22Rv1 (cell line): ENCODE results near the gene ZNF48.

ENCODE experiments used
- ZFX ChIP-seq: fragments of 450-650 bp; IDR thresholded peaks from 2 replicates; pipeline ENCODE4 v1.6.1; 2017; ENCODE audit warnings: antibody characterized with exemption, borderline replicate concordance
- TF ChIP-seq, protein P1 (sequence below): fragments of 450-650 bp; IDR thresholded peaks from 2 replicates; pipeline ENCODE4 v1.5.1; 2017; ENCODE audit warnings: mild to moderate bottlenecking

DNA sequence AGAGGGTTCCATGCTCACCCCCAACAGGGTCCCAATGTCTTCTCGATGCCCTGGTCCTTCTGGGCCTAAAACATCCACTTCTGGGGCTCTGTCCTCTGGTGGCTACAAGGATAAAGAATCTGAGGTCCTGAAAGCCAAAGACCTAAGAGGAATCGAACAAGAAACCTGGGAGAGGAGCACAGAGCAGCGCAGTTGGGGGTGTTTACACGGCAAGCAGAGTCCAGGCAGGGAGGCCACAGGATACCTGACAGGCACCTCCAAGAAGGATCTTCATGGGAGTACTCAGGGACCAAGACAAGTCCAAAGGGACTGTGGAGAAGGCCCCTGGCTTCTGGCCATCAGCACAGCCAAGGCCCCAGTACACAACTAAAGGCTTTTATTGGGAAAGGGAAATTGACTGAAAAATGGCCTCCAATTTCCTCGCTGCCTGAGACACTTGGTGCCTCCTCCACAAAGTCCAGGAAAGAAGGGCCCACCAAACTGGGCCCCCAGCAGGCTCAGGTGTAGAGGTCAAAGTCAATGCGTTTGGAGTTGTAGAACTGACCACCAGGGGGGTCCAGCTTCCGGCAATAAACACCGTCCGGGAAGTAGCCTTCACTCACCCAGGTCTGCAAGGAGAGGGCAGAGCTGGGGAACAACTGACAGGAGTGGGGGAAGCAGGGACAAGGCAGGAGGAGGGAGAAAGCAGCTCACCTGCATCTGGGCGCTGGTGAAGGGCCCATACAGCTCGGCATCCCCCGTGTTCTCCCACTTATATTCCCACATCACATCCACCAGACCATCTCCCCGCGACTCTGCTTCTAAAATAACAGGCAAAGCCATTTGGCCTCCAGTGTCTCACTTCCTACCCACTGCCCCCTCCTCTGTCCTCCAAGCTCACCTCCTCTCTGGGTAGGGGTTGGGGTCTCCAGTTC lies 42.5 kb upstream of the ZNF48 start:
- TF ChIP-seq, protein P1, sequence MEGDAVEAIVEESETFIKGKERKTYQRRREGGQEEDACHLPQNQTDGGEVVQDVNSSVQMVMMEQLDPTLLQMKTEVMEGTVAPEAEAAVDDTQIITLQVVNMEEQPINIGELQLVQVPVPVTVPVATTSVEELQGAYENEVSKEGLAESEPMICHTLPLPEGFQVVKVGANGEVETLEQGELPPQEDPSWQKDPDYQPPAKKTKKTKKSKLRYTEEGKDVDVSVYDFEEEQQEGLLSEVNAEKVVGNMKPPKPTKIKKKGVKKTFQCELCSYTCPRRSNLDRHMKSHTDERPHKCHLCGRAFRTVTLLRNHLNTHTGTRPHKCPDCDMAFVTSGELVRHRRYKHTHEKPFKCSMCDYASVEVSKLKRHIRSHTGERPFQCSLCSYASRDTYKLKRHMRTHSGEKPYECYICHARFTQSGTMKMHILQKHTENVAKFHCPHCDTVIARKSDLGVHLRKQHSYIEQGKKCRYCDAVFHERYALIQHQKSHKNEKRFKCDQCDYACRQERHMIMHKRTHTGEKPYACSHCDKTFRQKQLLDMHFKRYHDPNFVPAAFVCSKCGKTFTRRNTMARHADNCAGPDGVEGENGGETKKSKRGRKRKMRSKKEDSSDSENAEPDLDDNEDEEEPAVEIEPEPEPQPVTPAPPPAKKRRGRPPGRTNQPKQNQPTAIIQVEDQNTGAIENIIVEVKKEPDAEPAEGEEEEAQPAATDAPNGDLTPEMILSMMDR, result 0 out of 2 replicates have a peak, but pooled peaks have one; percentile 16
- no peak for TF ChIP-seq ZFX
